ENCODE measurements around the gene CFAP46.

GRCh38 chr10:132764108-132764507 lies 178.3 kb downstream of the CFAP46 start:
- no peak for TF ChIP-seq POLR2AphosphoS5 (IDR thresholded peaks at IDR 0.05)
- TF ChIP-seq CTCF (IDR thresholded peaks at IDR 0.05) = no peak
